Trophoblast cell (in vitro differentiated cells and primary cell): ENCODE measurements around the gene TRMO.

Experiments
- DNase-seq, 2 donors: peaks; one replicate each; pipeline ENCODE4 v3.0.0-alpha.2; 2016
- H2AFZ ChIP-seq: 2 replicates; pipeline ENCODE4 v1.6.1; 2013; ENCODE audit warnings: low read length, moderate library complexity, mild to moderate bottlenecking; ENCODE audit not compliant: insufficient read depth, poor library complexity
- H2AK5ac ChIP-seq: 2 replicates; pipeline ENCODE4 v1.6.1; 2013; ENCODE audit warnings: mild to moderate bottlenecking, low read length
- H2BK120ac ChIP-seq: 2 replicates; pipeline ENCODE4 v1.6.1; 2013; ENCODE audit warnings: low read length, mild to moderate bottlenecking, moderate library complexity; ENCODE audit not compliant: insufficient read depth, poor library complexity
- H2BK12ac ChIP-seq: 2 replicates; pipeline ENCODE4 v1.6.1; 2013; ENCODE audit warnings: mild to moderate bottlenecking, low read length, moderate library complexity
- H2BK5ac ChIP-seq: 2 replicates; pipeline ENCODE4 v1.6.1; 2013; ENCODE audit warnings: low read length, low read depth, moderate library complexity, mild to moderate bottlenecking; ENCODE audit not compliant: poor library complexity
- H3K14ac ChIP-seq: 2 replicates; pipeline ENCODE4 v1.6.1; 2013; ENCODE audit warnings: mild to moderate bottlenecking, low read length
- H3K18ac ChIP-seq: 2 replicates; pipeline ENCODE4 v1.6.1; 2013; ENCODE audit warnings: mild to moderate bottlenecking, low read length
- H3K23ac ChIP-seq: 2 replicates; pipeline ENCODE4 v1.6.1; 2013; ENCODE audit warnings: low read length
- H3K27ac ChIP-seq: 2 replicates; pipeline ENCODE4 v1.5.1; 2013; ENCODE audit warnings: low read depth, mild to moderate bottlenecking, inconsistent platforms, low read length, moderate library complexity
- H3K27me3 ChIP-seq: 2 replicates; pipeline ENCODE4 v1.6.1; 2013; ENCODE audit warnings: inconsistent platforms, mild to moderate bottlenecking, low read length, moderate library complexity; ENCODE audit not compliant: insufficient read depth
- H3K36me3 ChIP-seq, 2 experiments: 1 replicate in 1 of 2; 2 replicates in 1 of 2; pipeline ENCODE4 v1.6.1; 2013; ENCODE audit warnings: low read length in 2 of 2, mild to moderate bottlenecking in 2 of 2, moderate library complexity in 1 of 2; ENCODE audit not compliant: insufficient read depth in 2 of 2, control insufficient read depth in 1 of 2
- H3K4ac ChIP-seq: 2 replicates; pipeline ENCODE4 v1.6.1; 2013; ENCODE audit warnings: low read depth, mild to moderate bottlenecking, low read length, moderate library complexity
- H3K4me1 ChIP-seq, 2 experiments: 1 replicate in 1 of 2; 2 replicates in 1 of 2; pipeline ENCODE4 v1.6.1; 2013; ENCODE audit warnings: low read length in 2 of 2, mild to moderate bottlenecking in 2 of 2, moderate library complexity in 1 of 2; ENCODE audit not compliant: insufficient read depth in 2 of 2, control insufficient read depth in 1 of 2
- H3K4me2 ChIP-seq: 2 replicates; pipeline ENCODE4 v1.6.1; 2013; ENCODE audit warnings: inconsistent platforms, mild to moderate bottlenecking, low read length, moderate library complexity
- H3K4me3 ChIP-seq: 2 replicates; pipeline ENCODE4 v1.5.1; 2013; ENCODE audit warnings: mild to moderate bottlenecking, low read depth, low read length, inconsistent platforms
- H3K79me1 ChIP-seq: one replicate; pipeline ENCODE4 v1.6.1; 2013; ENCODE audit warnings: low read length
- H3K79me2 ChIP-seq: 2 replicates; pipeline ENCODE4 v1.6.1; 2013; ENCODE audit warnings: low read length, mild to moderate bottlenecking; ENCODE audit not compliant: control insufficient read depth, insufficient read depth, poor library complexity
- H3K9ac ChIP-seq: 2 replicates; pipeline ENCODE4 v1.6.1; 2013; ENCODE audit warnings: mild to moderate bottlenecking, low read length
- H3K9me3 ChIP-seq: 2 replicates; pipeline ENCODE4 v1.6.1; 2013; ENCODE audit warnings: low read depth, mild to moderate bottlenecking, control low read depth, inconsistent platforms, low read length; ENCODE audit not compliant: insufficient read depth
- H4K12ac ChIP-seq: 2 replicates; pipeline ENCODE4 v1.6.1; 2013; ENCODE audit warnings: low read depth, mild to moderate bottlenecking, low read length, moderate library complexity
- H4K8ac ChIP-seq: 2 replicates; pipeline ENCODE4 v1.6.1; 2013; ENCODE audit warnings: low read depth, mild to moderate bottlenecking, low read length, moderate library complexity
- H4K91ac ChIP-seq: one replicate; pipeline ENCODE4 v1.6.1; 2013; ENCODE audit warnings: low read depth, mild to moderate bottlenecking, low read length, moderate library complexity
- WGBS: extraction: QIAGEN DNeasy Blood & Tissue Kit; methylation state at CpG from one replicate; pipeline ENCODE4 v1.1.7; 2013; ENCODE audit warnings: missing lambda C conversion rate; ENCODE audit not compliant: insufficient read length, insufficient coverage; ENCODE audit errors: extremely low coverage; 5-methylcytosine and 5-hydroxymethylcytosine counted together

Gene TRMO

DNA sequence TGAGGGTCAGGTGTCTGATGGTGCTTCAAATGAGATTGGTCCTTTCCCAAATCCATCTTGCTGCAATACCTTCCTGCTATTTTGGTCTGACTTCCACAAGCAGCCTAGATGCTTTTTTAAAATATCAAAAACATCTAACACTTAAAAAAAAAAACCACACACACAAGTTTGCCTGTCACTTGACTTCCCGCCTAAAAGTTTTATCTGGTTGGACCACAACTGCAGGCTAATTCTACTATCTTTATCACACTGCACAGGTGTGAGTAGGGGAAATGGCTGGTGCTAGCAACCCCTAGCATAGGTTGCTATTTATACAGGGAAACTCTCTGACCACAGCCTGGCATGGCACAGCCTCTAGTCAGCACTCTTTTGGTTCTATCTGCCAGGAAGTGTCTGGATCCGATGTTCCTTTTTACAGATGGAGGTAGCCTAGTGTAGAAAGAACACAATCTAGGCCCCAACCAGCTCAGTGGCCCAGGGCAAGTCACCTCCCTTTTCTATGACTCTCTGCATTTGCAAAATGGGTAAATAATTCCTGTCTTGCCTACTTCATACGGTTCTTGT is 15.9 kb upstream of the TRMO start, which contains the start of gene HEMGN:
TSS of gene HEMGN (minus strand) at position 92 of the 564 bp plus-strand sequence. CDS start at position 56, 36 bp downstream.
- no peak within 1 kb of the TSS for H2AFZ ChIP-seq
- H3K79me2 ChIP-seq, result no peaks in the 10 kb centered on the region
- no peak within 1 kb of the TSS for H4K8ac ChIP-seq
- DNase-seq, result no peak
- H3K79me1 ChIP-seq, result no peaks in the 10 kb centered on the region
- H4K12ac ChIP-seq, result no peak within 1 kb of the TSS
- 100% methylated on average over 1 of the region's 3 CpGs for WGBS
- H3K14ac ChIP-seq, result no peak within 1 kb of the TSS
- no peak within 1 kb of the TSS for H2BK5ac ChIP-seq
- H3K4me3 ChIP-seq, result no peak within 1 kb of the TSS
- no peak within 1 kb of the TSS for H2BK120ac ChIP-seq
- no peak within 1 kb of the TSS for H3K23ac ChIP-seq
- no peak within 1 kb of the TSS for H2AK5ac ChIP-seq
- H3K4me1 ChIP-seq, result no peaks in the 10 kb centered on the region
- no peak within 1 kb of the TSS for H4K91ac ChIP-seq
- no peak within 1 kb of the TSS for H3K4me2 ChIP-seq
- no peaks in the 10 kb centered on the region for H3K36me3 ChIP-seq
- H3K27me3 ChIP-seq, result peaks cover 3% of the 10 kb centered on the region
- H3K4ac ChIP-seq, result no peak within 1 kb of the TSS
- no peaks in the 10 kb centered on the region for H3K9me3 ChIP-seq
- H3K9ac ChIP-seq, result no peak within 1 kb of the TSS
- no peak within 1 kb of the TSS for H2BK12ac ChIP-seq
- no peak within 1 kb of the TSS for H3K18ac ChIP-seq
- no peak within 1 kb of the TSS for H3K27ac ChIP-seq

GRCh38 chr9:97936998-97937397 is 14.7 kb upstream of the TRMO start:
- Histone ChIP-seq H3K4me3 (no peak overlapping the region), H3K18ac (no peak overlapping the region), H4K12ac (no peak overlapping the region), H3K9ac (no peak overlapping the region), H3K23ac (no peak overlapping the region), H3K36me3 (no peaks in the 10 kb centered on the region), H3K27ac (no peak overlapping the region), H4K91ac (no peak overlapping the region), H3K9me3 (no peaks in the 10 kb centered on the region), H2BK12ac (no peak overlapping the region), H2BK120ac (no peak overlapping the region), H3K79me2 (no peaks in the 10 kb centered on the region), H3K79me1 (no peaks in the 10 kb centered on the region), H3K4me1 (no peaks in the 10 kb centered on the region), H3K14ac (no peak overlapping the region), H2AFZ (no peak overlapping the region), H3K27me3 (peaks cover 3% of the 10 kb centered on the region), H4K8ac (no peak overlapping the region), H3K4me2 (no peak overlapping the region), H3K4ac (no peak overlapping the region), H2AK5ac (no peak overlapping the region), H2BK5ac (no peak overlapping the region)
- DNase-seq, result no peak

GRCh38 chr9:97935276-97935675 is 13.0 kb upstream of the TRMO start:
- no CpG with 5 or more reads among the region's 1 CpG for WGBS
- Histone ChIP-seq H3K23ac (no peak overlapping the region), H3K14ac (no peak overlapping the region)

DNA sequence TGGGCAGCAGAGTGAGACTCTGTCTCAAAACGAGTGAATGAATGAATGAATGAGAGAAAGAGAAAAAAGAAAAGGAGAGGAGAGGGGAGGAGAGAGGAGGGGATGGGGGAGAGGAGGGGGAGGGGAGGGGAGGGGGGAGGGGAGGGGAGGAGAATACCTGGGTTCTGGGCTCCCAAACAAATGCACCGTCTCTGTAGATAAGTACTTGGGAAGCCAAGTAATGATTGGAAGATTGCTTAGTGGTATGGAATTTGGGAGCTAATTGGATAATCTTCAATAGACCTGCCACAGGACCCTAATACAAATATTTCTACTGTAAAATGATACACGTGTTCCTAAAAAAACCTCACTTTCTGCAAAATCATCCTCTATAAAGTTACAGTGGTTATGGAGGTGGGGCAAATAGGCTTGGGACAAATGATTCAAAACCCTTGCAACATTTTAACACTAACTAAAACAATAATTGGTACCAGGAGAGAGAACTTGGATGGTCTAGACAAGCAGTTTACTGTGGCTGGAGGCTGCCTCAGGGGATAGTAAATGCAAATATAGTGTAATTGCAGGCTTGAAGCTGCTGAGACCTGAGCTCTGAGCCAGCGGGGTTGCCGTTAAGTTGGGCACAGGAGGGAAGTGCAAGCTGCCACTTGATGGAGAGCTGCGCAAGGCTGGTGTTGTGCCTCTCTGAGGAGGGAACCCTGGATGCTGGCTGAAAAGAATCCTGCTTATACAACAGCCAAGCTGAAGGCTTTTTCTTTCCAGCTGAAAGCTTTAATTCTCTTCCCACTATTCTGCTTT is 12.2 kb upstream of the TRMO start:
- no peak for DNase-seq
- no peak overlapping the region for H2BK5ac ChIP-seq
- H2AFZ ChIP-seq, result no peak overlapping the region
- no peak overlapping the region for H4K12ac ChIP-seq
- no peak overlapping the region for H3K27ac ChIP-seq
- no peak overlapping the region for H3K14ac ChIP-seq
- no peak overlapping the region for H3K23ac ChIP-seq
- H3K4me1 ChIP-seq, result no peaks in the 10 kb centered on the region
- no peak overlapping the region for H4K91ac ChIP-seq
- no peak overlapping the region for H2BK12ac ChIP-seq
- no peaks in the 10 kb centered on the region for H3K36me3 ChIP-seq
- H3K9ac ChIP-seq, result no peak overlapping the region
- H3K4me2 ChIP-seq, result no peak overlapping the region
- H3K9me3 ChIP-seq, result no peaks in the 10 kb centered on the region
- H3K4me3 ChIP-seq, result no peak overlapping the region
- no peaks in the 10 kb centered on the region for H3K79me1 ChIP-seq
- peaks cover 6% of the 10 kb centered on the region for H3K27me3 ChIP-seq
- no peak overlapping the region for H2BK120ac ChIP-seq
- no peak overlapping the region for H3K18ac ChIP-seq
- H2AK5ac ChIP-seq, result no peak overlapping the region
- H3K4ac ChIP-seq, result no peak overlapping the region
- no peak overlapping the region for H4K8ac ChIP-seq
- H3K79me2 ChIP-seq, result no peaks in the 10 kb centered on the region
- WGBS, result no CpG with 5 or more reads among the region's 6 CpGs

More at GRCh38 chr9:97935276-97935675, 13.0 kb upstream of the TRMO start:
- Histone ChIP-seq H4K91ac (no peak overlapping the region), H3K4me1 (no peaks in the 10 kb centered on the region), H2BK5ac (no peak overlapping the region), H2BK12ac (no peak overlapping the region), H4K12ac (no peak overlapping the region), H3K79me2 (no peaks in the 10 kb centered on the region), H3K4me2 (no peak overlapping the region), H4K8ac (no peak overlapping the region), H3K4me3 (no peak overlapping the region), H3K27me3 (peaks cover 6% of the 10 kb centered on the region), H3K18ac (no peak overlapping the region), H3K79me1 (no peaks in the 10 kb centered on the region), H2BK120ac (no peak overlapping the region), H3K36me3 (no peaks in the 10 kb centered on the region), H3K9ac (no peak overlapping the region), H3K9me3 (no peaks in the 10 kb centered on the region), H3K27ac (no peak overlapping the region), H2AK5ac (no peak overlapping the region), H3K4ac (no peak overlapping the region), H2AFZ (no peak overlapping the region)
- no peak for DNase-seq
